Measurements from ENCODE around the gene SLC8A2. TPM values are rescaled to one million over a fixed set of nuclear protein-coding genes. Genes with fewer than 3 reads are reported as not detected.
"Not testable (repeated sequence)": the region's sequence is repeated elsewhere in the genome, so short reads cannot be mapped to it uniquely, and the experiment has no call there.

Gene SLC8A2
- total RNA-seq, 1 experiment from 2014 or later: 0.10 TPM

GRCh38 chr19:47383890-47384289, 87.8 kb downstream of the SLC8A2 start:
- H3K36me3 ChIP-seq (ENCODE audit: control insufficient read depth, insufficient read depth, low read length); BruUV-seq (replicated peaks); H3K4me3 ChIP-seq (ENCODE audit: low read depth in 2 of 2, low read length in 2 of 2); ATAC-seq; intact Hi-C loops (cut with micrococcal nuclease; ENCODE audit: unreplicated experiment); H3K9me3 ChIP-seq (ENCODE audit: control insufficient read depth, insufficient read depth, low read depth, low read length); H3K27me3 ChIP-seq (ENCODE audit: control insufficient read depth, insufficient read depth, low read length); DNase-seq (ENCODE audit: low read depth, low spot score); H3K4me1 ChIP-seq (ENCODE audit: control insufficient read depth, insufficient read depth, low read length); in situ Hi-C loops (cut with HindIII; ENCODE audit: low pct_unique_long_range_greater_than_20kb, low sequenced_read_pairs); H3K27ac ChIP-seq (ENCODE audit: low read length); POLR2A ChIA-PET; CTCF ChIA-PET: not testable (repeated sequence)
- peak; percentile 42 for TF ChIP-seq POLR2AphosphoS5 (IDR thresholded peaks at IDR 0.05; ENCODE audit: low read depth, low read length)

DNA sequence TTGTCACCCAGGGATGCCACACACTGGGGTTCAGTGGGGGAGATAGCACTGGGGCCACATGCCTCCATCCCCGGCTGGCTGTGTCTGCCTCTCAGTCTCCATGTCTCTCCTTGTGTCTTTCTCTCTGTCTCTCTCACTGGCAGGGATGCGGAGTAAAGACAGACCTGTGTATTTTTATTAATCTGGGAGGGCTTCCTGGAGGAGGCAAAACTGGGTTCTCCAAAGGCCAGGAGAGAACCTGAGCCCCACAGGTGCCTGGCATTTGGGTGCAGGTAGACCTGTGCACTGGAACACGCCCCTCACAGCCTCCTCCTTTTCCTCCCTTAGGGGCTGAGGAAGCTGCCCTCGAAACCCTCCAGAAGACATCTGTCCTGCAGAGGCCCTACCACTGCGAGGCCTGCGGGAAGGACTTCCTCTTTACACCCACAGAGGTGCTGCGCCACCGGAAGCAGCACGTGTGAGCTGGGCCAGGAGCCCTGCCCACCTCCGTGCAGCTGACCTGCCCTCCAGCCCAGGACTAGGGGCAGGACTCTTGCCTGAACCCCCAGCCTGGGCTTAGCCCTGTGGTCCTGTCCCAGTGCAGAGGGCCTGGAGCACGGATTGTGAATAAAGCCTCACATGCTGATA, 89.9 kb downstream of the SLC8A2 start:
- H3K4me3 ChIP-seq (ENCODE audit: low read depth in 2 of 2, low read length in 2 of 2): no peak overlapping the region
- in situ Hi-C loops (cut with HindIII; ENCODE audit: low pct_unique_long_range_greater_than_20kb, low sequenced_read_pairs) (no loop called here), intact Hi-C loops (cut with micrococcal nuclease; ENCODE audit: unreplicated experiment) (no loop called here)
- POLR2A ChIA-PET: no interaction called here
- H3K27me3 ChIP-seq (ENCODE audit: control insufficient read depth, insufficient read depth, low read length): no peaks in the 10 kb centered on the region
- CTCF ChIA-PET: no interaction called here
- BruUV-seq (replicated peaks): no TSS peak
- H3K9me3 ChIP-seq (ENCODE audit: control insufficient read depth, insufficient read depth, low read depth, low read length): no peaks in the 10 kb centered on the region
- DNase-seq (ENCODE audit: low read depth, low spot score): no peak
- no peaks in the 10 kb centered on the region; the same call in 1 of the 2 replicates for H3K36me3 ChIP-seq (ENCODE audit: control insufficient read depth, insufficient read depth, low read length)
- H3K4me1 ChIP-seq (ENCODE audit: control insufficient read depth, insufficient read depth, low read length): no peaks in the 10 kb centered on the region
- ATAC-seq: no peak
- no peak overlapping the region for H3K27ac ChIP-seq (ENCODE audit: low read length)
- TF ChIP-seq SIN3A (IDR thresholded peaks at IDR 0.05; ENCODE audit: borderline replicate concordance, insufficient read depth, low read depth, low read length): no peak
- TF ChIP-seq, protein P1, sequence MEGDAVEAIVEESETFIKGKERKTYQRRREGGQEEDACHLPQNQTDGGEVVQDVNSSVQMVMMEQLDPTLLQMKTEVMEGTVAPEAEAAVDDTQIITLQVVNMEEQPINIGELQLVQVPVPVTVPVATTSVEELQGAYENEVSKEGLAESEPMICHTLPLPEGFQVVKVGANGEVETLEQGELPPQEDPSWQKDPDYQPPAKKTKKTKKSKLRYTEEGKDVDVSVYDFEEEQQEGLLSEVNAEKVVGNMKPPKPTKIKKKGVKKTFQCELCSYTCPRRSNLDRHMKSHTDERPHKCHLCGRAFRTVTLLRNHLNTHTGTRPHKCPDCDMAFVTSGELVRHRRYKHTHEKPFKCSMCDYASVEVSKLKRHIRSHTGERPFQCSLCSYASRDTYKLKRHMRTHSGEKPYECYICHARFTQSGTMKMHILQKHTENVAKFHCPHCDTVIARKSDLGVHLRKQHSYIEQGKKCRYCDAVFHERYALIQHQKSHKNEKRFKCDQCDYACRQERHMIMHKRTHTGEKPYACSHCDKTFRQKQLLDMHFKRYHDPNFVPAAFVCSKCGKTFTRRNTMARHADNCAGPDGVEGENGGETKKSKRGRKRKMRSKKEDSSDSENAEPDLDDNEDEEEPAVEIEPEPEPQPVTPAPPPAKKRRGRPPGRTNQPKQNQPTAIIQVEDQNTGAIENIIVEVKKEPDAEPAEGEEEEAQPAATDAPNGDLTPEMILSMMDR (IDR thresholded peaks at IDR 0.05): no peak
- no peak for TF ChIP-seq REST (IDR thresholded peaks at IDR 0.05; ENCODE audit: insufficient read depth in 1 of 2, low read depth in 2 of 2, low read length in 1 of 2)
- no peak for TF ChIP-seq TCF7L2 (IDR thresholded peaks at IDR 0.05; ENCODE audit: low read depth, low read length)
- TF ChIP-seq POLR2AphosphoS5 (IDR thresholded peaks at IDR 0.05; ENCODE audit: low read depth, low read length): no peak

DNA sequence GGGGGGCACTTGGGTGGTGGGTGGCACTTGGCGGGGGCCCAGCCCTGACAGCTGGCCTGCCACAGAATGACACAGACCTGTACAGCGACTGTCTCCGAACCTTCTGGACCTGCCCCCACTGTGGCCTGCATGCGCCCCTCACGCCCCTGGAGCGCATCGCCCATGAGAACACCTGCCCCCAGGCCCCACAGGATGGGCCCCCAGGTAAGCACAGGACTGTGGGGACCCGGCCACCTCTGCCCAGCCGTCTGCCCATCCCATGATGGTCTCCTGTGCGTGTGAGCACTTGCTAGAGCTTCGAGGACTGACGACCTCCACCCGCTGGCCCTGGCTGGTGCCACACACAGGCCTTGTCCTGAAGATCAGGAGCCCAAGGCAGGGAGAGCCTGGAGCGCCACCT, 90.6 kb downstream of the SLC8A2 start:
- no peak overlapping the region for H3K4me3 ChIP-seq (ENCODE audit: low read depth in 2 of 2, low read length in 2 of 2)
- intact Hi-C loops (cut with micrococcal nuclease; ENCODE audit: unreplicated experiment) (no loop called here), in situ Hi-C loops (cut with HindIII; ENCODE audit: low pct_unique_long_range_greater_than_20kb, low sequenced_read_pairs) (no loop called here)
- no peaks in the 10 kb centered on the region for H3K27me3 ChIP-seq (ENCODE audit: control insufficient read depth, insufficient read depth, low read length)
- BruUV-seq (replicated peaks): no TSS peak
- TF ChIP-seq, protein P1 (IDR thresholded peaks at IDR 0.05): no peak
- TF ChIP-seq REST (IDR thresholded peaks at IDR 0.05; ENCODE audit: insufficient read depth in 1 of 2, low read depth in 2 of 2, low read length in 1 of 2) (no peak), POLR2AphosphoS5 (IDR thresholded peaks at IDR 0.05; ENCODE audit: low read depth, low read length) (no peak), SIN3A (IDR thresholded peaks at IDR 0.05; ENCODE audit: borderline replicate concordance, insufficient read depth, low read depth, low read length) (no peak), TCF7L2 (IDR thresholded peaks at IDR 0.05; ENCODE audit: low read depth, low read length) (no peak)
- peak; percentile 49; the same call in 1 of the 2 replicates for ATAC-seq
- H3K9me3 ChIP-seq (ENCODE audit: control insufficient read depth, insufficient read depth, low read depth, low read length): no peaks in the 10 kb centered on the region
- no peak overlapping the region for H3K27ac ChIP-seq (ENCODE audit: low read length)
- no peaks in the 10 kb centered on the region; the same call in 1 of the 2 replicates for H3K36me3 ChIP-seq (ENCODE audit: control insufficient read depth, insufficient read depth, low read length)
- H3K4me1 ChIP-seq (ENCODE audit: control insufficient read depth, insufficient read depth, low read length): no peaks in the 10 kb centered on the region
- DNase-seq (ENCODE audit: low read depth, low spot score): no peak
- ChIA-PET CTCF (no interaction called here), POLR2A (no interaction called here)

All from Panc1 (cell line).